H1 (cell line): ENCODE data around the gene POU5F1. TPM values are rescaled to one million over a fixed set of nuclear protein-coding genes. Genes with fewer than 3 reads are reported as not detected.

ENCODE experiments used
- CREB1 ChIP-seq: IDR thresholded peaks from 2 replicates; pipeline ENCODE4 v1.6.1; 2012; ENCODE audit warnings: inconsistent platforms
- GABPA ChIP-seq: IDR thresholded peaks from 2 replicates; pipeline ENCODE4 v1.6.1; 2011; ENCODE audit warnings: mild to moderate bottlenecking, low read length, moderate library complexity, borderline replicate concordance; ENCODE audit not compliant: insufficient read depth
- GTF2F1 ChIP-seq: IDR thresholded peaks from 2 replicates; pipeline ENCODE4 v1.6.1; 2012; ENCODE audit warnings: low read depth, low read length, improper control_type of control experiment, borderline replicate concordance
- JUND ChIP-seq: IDR thresholded peaks from 2 replicates; pipeline ENCODE4 v1.6.1; 2011; ENCODE audit warnings: mild to moderate bottlenecking, improper control_type of control experiment, low read length
- POLR2AphosphoS5 ChIP-seq: IDR thresholded peaks from 2 replicates; pipeline ENCODE4 v1.6.1; 2011; ENCODE audit warnings: low read depth, low read length
- SIX5 ChIP-seq: IDR thresholded peaks from 2 replicates; pipeline ENCODE4 v1.6.1; 2011; ENCODE audit warnings: mild to moderate bottlenecking, low read depth, low read length
- TAF7 ChIP-seq: optimal IDR thresholded peaks from 2 replicates; pipeline ENCODE3; 2011; ENCODE audit warnings: low read depth, mild to moderate bottlenecking, inconsistent platforms, low read length, moderate library complexity, borderline replicate concordance
- polyA plus RNA-seq, 7 experiments: library from polyadenylated mRNA; depleted of rRNA in 3 of 7; stranded (reverse) in 5 of 7; unstranded in 2 of 7; fragments of >200 nt in 5 of 7; fragments of 200-250 nt in 2 of 7; gene quantifications; 1 replicate in 5 of 7; 2 replicates in 1 of 7; 4 replicates in 1 of 7; pipeline versions ENCODE4 v1.2.1 to v1.2.3, GENCODE V29; 2011 to 2013; ENCODE audit warnings: missing spikeins in 2 of 7, mixed read lengths in 2 of 7
- total RNA-seq: library from RNA; stranded (reverse); fragmentation: NEBNext Ultra II Directional; extraction: Animal tissue kit (Norgen Biotek cat#: 25700); gene quantifications from 2 replicates; pipeline ENCODE4 v1.2.1, GENCODE V29; 2021
- TF ChIP-seq, protein P1 (sequence below): IDR thresholded peaks from 2 replicates; pipeline ENCODE4 v1.6.1; 2011; ENCODE audit warnings: low read depth, mild to moderate bottlenecking, low read length; ENCODE audit not compliant: insufficient read depth
- TF ChIP-seq, protein P2 (sequence below): fragments of 300-600 bp; sonication (generic); IDR thresholded peaks from 2 replicates; pipeline ENCODE4 v1.7.1; 2012; ENCODE audit warnings: low read length, moderate library complexity, mild to moderate bottlenecking, inconsistent platforms; ENCODE audit not compliant: insufficient replicate concordance

The POU5F1 gene
- total and polyA plus RNA-seq, 2 of the 8 experiments (the other 6 are each of a cell fraction or from before 2014, with no cell fraction given): 2,437 to 2,526 TPM

- no peak for TF ChIP-seq GTF2F1
- TF ChIP-seq, protein P1, sequence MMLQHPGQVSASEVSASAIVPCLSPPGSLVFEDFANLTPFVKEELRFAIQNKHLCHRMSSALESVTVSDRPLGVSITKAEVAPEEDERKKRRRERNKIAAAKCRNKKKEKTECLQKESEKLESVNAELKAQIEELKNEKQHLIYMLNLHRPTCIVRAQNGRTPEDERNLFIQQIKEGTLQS: no peak
- no peak for TF ChIP-seq JUND
- no peak for TF ChIP-seq SIX5
- TF ChIP-seq CREB1: no peak
- TF ChIP-seq POLR2AphosphoS5: peak; percentile 57
- TF ChIP-seq GABPA: peak; percentile 26; the same call in 1 of the 2 replicates
- TF ChIP-seq, protein P2, sequence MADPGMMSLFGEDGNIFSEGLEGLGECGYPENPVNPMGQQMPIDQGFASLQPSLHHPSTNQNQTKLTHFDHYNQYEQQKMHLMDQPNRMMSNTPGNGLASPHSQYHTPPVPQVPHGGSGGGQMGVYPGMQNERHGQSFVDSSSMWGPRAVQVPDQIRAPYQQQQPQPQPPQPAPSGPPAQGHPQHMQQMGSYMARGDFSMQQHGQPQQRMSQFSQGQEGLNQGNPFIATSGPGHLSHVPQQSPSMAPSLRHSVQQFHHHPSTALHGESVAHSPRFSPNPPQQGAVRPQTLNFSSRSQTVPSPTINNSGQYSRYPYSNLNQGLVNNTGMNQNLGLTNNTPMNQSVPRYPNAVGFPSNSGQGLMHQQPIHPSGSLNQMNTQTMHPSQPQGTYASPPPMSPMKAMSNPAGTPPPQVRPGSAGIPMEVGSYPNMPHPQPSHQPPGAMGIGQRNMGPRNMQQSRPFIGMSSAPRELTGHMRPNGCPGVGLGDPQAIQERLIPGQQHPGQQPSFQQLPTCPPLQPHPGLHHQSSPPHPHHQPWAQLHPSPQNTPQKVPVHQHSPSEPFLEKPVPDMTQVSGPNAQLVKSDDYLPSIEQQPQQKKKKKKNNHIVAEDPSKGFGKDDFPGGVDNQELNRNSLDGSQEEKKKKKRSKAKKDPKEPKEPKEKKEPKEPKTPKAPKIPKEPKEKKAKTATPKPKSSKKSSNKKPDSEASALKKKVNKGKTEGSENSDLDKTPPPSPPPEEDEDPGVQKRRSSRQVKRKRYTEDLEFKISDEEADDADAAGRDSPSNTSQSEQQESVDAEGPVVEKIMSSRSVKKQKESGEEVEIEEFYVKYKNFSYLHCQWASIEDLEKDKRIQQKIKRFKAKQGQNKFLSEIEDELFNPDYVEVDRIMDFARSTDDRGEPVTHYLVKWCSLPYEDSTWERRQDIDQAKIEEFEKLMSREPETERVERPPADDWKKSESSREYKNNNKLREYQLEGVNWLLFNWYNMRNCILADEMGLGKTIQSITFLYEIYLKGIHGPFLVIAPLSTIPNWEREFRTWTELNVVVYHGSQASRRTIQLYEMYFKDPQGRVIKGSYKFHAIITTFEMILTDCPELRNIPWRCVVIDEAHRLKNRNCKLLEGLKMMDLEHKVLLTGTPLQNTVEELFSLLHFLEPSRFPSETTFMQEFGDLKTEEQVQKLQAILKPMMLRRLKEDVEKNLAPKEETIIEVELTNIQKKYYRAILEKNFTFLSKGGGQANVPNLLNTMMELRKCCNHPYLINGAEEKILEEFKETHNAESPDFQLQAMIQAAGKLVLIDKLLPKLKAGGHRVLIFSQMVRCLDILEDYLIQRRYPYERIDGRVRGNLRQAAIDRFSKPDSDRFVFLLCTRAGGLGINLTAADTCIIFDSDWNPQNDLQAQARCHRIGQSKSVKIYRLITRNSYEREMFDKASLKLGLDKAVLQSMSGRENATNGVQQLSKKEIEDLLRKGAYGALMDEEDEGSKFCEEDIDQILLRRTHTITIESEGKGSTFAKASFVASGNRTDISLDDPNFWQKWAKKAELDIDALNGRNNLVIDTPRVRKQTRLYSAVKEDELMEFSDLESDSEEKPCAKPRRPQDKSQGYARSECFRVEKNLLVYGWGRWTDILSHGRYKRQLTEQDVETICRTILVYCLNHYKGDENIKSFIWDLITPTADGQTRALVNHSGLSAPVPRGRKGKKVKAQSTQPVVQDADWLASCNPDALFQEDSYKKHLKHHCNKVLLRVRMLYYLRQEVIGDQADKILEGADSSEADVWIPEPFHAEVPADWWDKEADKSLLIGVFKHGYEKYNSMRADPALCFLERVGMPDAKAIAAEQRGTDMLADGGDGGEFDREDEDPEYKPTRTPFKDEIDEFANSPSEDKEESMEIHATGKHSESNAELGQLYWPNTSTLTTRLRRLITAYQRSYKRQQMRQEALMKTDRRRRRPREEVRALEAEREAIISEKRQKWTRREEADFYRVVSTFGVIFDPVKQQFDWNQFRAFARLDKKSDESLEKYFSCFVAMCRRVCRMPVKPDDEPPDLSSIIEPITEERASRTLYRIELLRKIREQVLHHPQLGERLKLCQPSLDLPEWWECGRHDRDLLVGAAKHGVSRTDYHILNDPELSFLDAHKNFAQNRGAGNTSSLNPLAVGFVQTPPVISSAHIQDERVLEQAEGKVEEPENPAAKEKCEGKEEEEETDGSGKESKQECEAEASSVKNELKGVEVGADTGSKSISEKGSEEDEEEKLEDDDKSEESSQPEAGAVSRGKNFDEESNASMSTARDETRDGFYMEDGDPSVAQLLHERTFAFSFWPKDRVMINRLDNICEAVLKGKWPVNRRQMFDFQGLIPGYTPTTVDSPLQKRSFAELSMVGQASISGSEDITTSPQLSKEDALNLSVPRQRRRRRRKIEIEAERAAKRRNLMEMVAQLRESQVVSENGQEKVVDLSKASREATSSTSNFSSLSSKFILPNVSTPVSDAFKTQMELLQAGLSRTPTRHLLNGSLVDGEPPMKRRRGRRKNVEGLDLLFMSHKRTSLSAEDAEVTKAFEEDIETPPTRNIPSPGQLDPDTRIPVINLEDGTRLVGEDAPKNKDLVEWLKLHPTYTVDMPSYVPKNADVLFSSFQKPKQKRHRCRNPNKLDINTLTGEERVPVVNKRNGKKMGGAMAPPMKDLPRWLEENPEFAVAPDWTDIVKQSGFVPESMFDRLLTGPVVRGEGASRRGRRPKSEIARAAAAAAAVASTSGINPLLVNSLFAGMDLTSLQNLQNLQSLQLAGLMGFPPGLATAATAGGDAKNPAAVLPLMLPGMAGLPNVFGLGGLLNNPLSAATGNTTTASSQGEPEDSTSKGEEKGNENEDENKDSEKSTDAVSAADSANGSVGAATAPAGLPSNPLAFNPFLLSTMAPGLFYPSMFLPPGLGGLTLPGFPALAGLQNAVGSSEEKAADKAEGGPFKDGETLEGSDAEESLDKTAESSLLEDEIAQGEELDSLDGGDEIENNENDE: peak; percentile 46
- TF ChIP-seq TAF7: peak; percentile 45
Observed at GRCh38 chr6:31171931-31172905, 1.7 kb upstream of the POU5F1 start (continued).
